Myocyte (in vitro differentiated cells): ENCODE measurements around the gene WSB2. TPM values are rescaled to one million over a fixed set of nuclear protein-coding genes. Genes with fewer than 3 reads are reported as not detected.
"Not testable (repeated sequence)": the region's sequence is repeated elsewhere in the genome, so short reads cannot be mapped to it uniquely, and the experiment has no call there.

Experiments
- DNase-seq: peaks from one replicate; pipeline ENCODE4 v3.0.0-alpha.2; 2012; ENCODE audit warnings: low read depth
- total RNA-seq: library from RNA; depleted of rRNA; stranded (reverse); fragments of >200 nt; gene quantifications from 2 replicates; pipeline ENCODE4 v1.2.3, GENCODE V29; 2014

WSB2 gene
- total RNA-seq, 1 donor from 2014 or later = 207 TPM

DNA sequence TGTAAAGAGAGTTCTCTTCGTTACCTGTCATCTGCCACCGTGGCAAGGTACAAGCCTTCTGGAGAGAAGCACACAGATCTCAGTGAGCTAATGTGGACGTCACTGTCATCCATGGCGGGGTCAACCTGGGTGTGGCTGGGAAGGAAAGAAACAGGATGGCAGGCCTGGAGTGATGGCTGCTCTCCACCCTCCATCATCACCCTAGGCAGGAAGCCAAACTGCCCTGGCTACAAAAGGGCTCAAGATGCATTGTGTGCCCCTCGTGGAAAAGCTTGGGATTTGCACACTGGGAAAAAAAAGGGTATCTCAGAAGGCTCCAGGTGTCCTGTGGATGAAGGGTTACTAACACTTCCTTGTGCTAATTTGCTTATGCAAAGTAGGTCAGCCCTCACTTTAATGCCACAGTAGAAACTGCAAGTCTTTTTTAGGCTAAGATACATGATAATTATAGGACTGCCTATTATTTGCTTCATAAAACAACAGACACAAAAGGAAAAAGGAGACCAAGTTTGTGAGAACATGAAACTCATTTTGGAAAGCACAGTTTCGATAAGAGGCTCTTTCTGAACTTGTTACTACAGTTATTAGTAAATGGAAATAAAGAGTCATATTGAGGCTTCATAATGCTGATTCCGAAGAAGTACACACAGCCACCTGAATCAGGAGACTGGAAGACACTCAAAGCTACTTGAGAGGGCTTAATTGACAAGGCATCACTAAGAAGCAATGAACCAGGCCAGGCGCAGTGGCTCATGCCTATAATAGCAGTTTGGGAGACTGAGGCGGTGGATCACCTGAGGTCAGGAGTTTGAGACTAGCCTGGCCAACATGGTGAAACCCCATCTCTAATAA, 25.6 kb downstream of the WSB2 start:
- DNase-seq = peak; percentile 33

DNA sequence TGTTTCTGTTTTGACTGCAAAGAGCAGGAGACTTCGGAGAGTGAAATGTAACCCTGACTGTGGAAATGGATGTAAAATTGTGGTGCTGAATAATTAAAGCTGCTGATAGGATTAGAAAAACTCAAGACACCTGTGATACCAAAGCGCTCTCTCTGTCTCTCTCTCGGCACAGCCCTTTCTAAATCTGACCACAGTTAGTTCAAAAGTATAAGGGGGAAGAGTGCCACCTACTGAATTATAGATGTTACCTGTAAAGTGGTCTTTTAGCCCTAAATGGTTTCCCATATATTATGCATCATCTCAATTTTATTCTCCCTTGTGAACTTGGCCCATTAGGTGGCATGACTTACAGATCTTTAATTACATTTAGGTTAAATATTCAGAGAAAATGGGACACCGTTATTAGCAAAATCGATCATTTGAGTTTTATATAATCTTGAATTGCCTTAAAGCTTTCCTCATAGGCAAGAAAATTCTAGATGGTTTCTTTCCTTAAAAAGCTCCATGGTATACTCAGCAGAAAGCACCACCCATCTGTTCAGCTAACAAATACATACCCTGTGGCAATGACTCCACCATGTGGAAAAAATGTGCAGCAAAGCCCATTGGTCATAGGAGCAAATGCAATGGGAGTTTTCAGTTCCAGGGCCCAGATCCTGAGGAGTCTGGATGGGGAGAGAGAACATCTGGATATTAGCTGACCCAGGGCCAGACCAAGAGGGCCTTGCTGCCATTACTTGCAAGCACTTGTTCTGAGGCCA, 26.4 kb downstream of the WSB2 start:
- peak; percentile 36 for DNase-seq

GRCh38 chr12:118033902-118034301, 27.1 kb downstream of the WSB2 start:
- no peak for DNase-seq

- no peak for DNase-seq
Observed at GRCh38 chr12:118033323-118033722, 27.7 kb downstream of the WSB2 start.

DNA sequence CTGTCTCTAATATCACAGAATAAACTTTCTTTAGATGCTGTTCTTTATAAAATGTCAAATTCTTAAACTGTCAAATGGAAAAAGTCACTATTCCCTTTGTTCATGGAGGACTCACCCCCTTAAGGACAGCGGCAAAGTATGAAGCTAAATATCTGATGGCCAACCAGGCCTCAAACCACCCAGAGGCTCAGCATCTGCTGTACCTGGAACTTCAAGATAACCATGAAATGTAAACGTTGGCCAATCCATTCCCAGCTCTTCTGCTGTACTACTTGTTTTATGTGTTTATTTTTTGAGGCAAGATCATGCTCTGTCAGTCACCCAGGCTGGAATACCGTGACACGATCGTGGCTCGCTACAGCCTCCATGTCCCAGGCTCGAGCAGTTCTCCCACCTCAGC, 28.8 kb downstream of the WSB2 start:
- no peak for DNase-seq

DNA sequence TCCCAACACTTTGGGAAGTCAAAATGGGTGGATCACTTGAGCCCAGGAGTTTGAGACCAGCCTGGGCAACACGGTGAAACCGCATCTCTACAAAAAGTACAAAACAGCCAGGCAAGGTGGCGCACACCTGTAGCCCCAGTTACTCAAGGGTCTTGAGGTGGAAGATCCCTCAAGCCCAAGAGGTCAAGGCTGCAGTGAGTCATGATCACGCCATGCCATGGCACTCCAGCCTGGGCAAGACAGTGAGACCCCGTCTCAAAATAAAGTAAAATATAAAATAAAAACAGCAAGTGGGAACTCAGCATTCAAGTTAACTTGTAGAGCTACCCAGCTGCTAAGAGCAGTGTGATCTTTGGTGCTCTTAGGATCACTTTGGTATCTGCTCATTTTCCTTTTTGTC, 31.8 kb downstream of the WSB2 start:
- DNase-seq = no peak

DNA sequence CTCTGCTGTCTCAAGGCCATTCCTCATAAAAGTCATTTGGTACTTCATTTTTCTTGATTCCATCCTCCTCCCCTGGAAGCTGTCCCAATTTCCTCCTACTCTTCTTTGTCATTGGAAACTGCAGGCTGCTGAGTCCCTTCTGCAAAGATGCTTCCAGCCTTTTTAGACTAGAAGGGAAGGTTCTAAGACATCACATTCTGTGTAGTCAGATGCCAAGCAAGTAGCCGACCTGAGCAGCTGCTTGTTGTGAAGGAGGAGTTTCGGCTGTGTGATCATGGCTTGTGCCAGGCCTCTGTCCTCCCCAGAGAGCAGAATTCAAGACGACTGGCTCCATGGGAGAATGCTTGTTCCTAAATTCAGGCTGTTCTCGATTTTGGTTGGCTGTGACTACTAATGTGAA, 35.8 kb downstream of the WSB2 start:
- DNase-seq = no peak

DNA sequence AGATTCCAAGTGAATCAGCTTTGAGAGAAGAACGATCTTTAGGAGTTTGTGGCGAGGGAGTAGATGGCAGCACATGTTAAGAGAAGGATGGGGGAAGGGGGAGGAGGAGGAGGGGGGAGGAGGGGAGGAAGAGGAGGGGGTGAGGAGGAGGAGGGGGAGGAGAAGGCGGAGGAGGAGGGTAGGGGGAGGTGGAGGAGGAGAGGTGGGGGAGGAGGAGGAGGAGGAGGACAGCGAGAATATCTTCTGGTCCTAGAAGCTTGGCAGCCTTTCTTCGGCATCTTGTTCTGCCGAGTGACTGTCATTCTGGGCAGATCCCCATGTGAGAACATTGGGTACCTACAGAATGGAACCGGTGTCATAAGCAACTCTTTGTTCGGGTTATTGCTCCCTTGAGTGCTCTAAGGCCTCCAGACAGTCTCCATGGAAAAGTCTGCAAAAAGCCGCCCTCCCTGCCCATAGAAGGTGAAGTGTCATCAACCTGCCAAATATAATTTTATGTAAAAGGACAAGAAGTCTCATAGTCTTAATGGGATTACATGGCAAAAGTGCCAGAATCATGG, 37.6 kb downstream of the WSB2 start:
- DNase-seq = no peak

DNA sequence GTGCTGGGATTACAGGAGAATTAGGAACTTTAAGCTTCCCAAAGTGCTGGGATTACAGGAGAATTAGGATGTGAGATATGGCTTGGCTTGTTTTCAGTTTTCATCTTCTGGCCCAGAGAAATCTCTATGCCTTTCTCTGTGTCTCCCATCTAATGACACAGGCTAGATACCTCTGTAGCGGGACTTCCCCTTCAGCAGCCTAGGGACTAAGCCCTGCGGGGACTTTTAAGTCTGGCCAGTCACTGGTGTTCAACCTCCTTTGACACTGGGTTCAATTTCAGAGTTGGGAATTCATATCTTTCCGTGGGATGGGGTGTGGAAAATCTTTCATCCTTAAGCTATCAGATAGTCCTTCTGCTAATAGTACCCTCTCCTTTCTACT, 38.3 kb downstream of the WSB2 start:
- no peak for DNase-seq

DNA sequence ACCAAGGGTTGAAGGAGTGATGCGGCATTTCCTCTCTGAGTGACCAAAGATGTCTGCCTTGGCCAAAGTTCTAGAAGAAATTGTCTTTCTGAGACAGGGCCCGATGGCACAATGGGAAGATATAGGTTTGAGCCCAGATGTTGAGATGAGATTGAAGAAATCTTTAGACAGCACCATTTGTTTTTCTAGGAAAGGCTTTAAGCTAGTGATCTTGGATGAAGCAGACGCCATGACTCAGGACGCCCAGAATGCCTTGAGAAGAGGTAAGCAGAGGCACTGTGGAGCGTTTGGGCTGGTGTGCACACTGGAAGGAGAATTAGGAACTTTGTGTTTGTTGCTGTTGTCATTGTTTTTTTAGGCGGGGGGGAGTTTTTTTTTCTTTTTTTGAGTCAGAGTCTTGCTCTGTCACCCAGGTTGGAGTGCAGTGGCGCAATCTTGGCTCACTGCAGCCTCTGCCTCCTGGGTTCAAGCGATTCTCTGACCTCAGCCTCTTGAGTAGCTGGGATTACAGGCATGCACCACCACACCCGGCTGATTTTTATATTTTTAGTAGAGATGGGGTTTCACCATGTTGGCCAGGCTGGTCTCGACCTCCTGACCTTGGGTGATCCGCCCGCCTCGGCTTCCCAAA, 38.8 kb downstream of the WSB2 start:
- DNase-seq = not testable (repeated sequence)

DNA sequence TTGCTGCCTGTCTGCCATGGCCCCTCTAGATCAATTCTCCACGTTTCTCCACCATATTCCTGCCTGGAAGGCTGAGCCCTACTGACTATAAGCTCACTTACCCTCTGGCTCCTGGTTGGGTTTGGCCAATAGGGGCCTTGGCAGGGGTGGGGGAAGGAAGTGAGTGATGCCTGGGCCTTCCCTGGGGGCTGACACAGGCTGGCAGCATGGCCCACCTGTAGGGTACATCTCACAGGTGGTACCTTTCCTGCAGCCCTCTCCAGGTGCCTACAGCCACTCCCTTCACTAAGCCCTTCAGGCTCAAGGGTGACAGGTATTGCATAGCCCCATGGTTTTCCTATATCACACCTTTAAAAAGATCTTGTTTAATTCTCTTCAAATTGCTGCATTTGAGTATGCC, 40.9 kb downstream of the WSB2 start:
- no peak for DNase-seq

- DNase-seq = no peak
Observed at GRCh38 chr12:118017926-118018325, 43.1 kb downstream of the WSB2 start.

DNA sequence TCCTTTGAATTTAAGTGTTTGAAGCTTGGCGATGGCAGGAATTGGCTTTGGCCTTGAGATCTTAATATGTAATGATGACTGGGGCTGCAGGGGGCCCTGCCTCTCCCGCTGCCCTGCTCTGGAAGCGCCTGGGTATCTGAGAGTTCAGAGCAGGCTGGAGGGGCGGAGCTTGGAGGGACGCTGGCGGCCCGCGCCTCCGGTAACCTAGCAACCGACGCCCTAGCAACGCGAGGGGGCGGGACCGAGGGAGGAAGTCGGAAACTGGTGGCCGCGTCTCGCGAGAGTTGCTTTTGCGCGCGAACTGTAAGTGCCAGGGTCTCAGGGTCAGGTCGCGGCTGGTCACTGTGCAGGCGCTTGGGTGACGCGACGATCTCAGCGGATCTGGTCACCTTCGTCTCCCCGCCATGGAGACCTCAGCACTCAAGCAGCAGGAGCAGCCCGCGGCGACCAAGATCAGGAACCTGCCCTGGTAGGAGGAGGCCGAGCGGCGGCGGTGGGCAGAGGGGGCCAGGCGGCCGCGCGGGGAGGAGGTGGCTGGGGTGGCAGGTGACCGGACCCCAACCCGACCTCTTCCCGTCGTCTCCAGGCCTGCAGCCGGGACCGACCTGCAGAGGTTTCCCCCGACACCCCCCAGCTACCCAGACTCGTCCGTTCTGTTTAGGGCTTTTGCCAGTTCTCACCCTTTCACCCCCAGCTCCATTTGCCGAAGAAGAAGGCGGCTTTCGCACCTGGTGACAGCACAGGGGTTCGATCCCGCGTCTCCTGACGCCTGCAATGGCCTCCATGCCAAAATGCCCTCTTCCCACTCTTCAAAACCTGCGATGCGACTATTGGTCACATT, 44.3 kb downstream of the WSB2 start, which contains the start of gene RFC5:
TSS of gene RFC5 (plus strand) at position 280 of the 841 bp plus-strand sequence. CDS start at position 405, 125 bp downstream.
- DNase-seq = peak; percentile 98

DNA sequence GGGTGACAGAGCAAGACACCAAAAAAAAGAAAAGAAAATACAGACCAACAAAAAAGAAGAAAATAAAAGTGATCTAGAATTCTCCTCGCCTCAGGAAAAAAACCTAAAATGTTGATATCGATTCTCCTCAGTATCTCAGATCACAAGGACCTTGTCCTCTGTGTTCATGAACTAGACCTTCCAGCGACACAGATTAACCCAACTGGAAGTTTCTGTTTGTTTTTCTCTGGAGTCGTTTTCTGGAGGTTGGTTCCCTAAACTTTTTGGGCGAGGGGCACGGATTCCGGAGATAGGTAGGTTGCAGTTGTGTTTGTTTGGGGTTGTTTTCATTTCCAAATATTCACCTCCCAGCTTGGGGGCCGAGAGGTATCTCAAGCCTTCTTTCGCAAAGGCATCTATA, 45.0 kb downstream of the WSB2 start:
- DNase-seq = peak; percentile 2

DNA sequence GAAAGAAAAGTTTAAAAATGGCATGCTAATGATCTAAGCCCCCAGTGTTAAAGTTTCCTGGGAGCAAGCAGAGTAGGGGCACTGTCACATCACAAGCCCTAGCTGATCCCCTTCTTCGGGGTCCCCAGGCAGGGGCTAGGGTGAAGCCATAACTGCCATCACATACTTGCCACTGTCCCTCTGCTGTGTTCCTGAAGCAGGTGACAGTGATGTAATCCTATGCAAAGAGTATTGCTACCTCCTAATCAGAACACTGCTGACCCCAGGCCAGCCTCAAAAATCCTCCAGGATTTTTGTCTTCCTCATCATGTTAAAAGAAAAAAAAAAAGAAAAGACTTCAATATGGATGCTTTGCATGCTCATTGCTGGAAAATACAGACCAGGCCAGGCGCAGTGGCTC, 45.7 kb downstream of the WSB2 start:
- no peak for DNase-seq

DNA sequence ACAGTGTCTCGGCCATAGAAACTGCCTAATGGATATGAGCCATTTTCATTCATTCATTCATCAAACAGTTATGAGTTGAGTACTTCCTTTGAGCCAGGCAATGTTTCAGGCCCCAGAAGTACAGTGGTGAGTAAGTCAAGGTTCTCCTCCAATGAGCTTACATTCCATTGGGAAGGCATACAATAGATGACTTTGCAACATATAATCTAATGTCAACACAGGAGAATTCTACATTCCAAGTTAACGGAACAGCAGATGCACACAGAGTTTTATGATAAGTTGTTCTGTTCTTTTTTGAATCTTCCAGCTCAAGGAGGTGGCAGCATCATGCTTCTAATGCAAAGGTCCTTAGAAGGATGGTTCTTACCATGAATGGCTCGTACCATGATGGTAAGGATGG, 47.7 kb downstream of the WSB2 start:
- DNase-seq = no peak

DNA sequence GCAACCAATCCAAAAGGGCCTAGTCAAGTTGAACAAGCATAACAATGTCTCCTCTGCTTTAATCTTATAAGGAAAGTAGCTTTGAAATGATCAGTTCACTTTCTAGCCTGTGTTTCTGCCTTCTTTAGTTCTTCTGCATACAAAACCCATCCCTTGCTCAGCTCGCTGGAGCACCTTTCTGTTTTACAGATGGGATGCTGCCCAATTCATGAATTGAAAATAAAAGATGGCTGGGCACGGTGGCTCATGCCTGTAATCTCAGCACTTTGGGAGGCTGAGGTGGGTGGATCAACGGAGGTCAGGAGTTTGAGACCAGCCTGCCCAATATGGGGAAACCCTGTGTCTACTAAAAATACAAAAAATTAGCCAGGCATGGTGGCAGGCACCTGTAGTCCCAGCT, 49.0 kb downstream of the WSB2 start:
- no peak for DNase-seq

GRCh38 chr12:118011377-118011776, 49.6 kb downstream of the WSB2 start:
- DNase-seq = no peak

- DNase-seq = no peak
Observed at GRCh38 chr12:118010903-118011302, 50.1 kb downstream of the WSB2 start.

DNA sequence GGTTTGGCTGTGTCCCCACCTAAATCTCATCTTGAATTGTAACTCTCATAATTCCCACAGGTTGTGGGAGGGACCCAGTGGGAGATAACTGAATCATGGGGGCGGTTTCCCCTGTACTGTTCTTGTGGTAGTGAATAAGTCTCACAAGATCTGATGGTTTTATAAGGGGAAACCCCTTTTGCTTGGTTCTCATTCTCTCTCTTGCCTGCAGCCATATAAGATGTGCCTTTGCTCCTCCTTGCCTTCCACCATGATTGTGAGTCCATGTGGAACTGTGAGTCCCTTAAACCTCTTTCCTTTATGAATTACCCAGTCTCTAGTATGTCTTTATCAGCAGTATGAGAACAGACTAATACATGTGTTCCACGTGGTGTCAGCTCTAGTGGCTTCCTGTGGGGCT, 61.2 kb downstream of the WSB2 start:
- DNase-seq = not testable (repeated sequence)

DNA sequence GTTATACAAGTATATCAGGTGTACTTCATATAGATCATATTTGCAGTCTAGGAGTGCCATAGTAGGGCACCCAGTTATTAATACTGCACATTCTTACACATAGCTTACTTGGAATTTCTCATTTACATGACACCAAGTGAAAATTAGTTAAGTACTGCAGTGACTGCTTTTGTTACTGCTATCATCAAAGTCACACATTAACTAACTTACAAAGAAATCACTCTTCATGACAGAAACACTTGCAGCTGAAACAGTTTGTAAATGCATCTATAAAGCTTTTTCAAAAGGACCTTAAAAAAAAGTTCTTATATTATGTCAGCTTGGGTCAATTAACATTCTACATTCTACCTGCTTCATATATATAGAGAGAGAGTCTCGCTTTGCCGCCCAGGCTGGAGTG, 62.3 kb downstream of the WSB2 start:
- no peak for DNase-seq
